Measurements from ENCODE around the gene SSC4D. TPM values are rescaled to one million over a fixed set of nuclear protein-coding genes. Genes with fewer than 3 reads are reported as not detected.
"Not testable (repeated sequence)": the region's sequence is repeated elsewhere in the genome, so short reads cannot be mapped to it uniquely, and the experiment has no call there.

SSC4D gene
- total RNA-seq, 1 donor from 2014 or later: 0.79 TPM

DNA sequence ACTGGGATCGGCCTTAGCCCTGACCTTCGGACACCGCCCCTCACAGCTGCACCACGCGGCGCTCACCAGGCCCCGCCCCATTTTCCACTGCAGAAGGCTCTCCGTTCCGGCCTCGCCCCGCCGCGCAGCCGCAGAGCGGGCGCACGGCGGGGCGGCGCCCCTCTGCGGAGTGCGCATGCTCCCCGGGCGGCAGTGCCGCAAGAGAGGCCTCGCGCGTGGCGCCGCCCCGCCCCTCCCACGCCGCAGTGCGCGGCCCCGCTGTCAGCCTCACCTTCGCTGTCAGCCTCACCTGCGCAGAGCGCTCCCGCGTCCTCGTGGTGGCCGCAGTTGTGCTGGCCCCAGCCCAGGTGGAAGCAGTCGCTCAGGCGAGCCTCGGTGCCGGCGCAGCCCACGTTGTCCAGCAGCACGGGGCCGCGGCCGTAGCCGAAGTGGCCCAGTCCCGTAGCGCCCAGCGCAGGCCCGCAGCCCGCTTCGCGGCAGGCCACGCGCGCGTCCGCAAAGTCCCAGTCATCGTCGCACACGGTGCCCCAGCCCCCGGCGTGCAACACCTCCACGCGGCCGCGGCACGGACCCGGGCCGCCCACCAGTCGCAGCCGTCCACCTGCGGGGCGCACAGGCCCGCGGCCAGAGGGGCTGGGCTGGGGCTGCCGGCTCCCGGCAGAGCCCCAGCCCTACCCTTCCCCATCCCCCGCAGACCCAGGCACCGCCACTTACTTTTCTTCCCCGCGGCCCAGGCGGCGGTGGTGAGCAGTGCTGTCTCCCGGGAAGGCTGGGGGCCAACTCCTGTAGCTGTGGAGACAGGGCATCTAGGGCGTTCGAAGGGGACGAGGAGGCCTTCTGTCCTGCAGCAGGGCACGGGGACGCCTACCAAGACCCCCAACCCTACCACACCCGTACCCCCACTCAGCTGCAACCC lies 16.1 kb downstream of the SSC4D start:
- no peaks in the 10 kb centered on the region for H3K36me3 ChIP-seq (ENCODE audit: control insufficient read depth, insufficient read depth, low read length)
- H3K4me3 ChIP-seq (ENCODE audit: low read depth, low read length): peak overlapping the region; percentile 69
- DNase-seq (ENCODE audit: low read depth): peak; percentile 70
- H3K27me3 ChIP-seq (ENCODE audit: control insufficient read depth, insufficient read depth, low read length): no peaks in the 10 kb centered on the region
- no peak for FAIRE-seq
- TF ChIP-seq, protein P1, sequence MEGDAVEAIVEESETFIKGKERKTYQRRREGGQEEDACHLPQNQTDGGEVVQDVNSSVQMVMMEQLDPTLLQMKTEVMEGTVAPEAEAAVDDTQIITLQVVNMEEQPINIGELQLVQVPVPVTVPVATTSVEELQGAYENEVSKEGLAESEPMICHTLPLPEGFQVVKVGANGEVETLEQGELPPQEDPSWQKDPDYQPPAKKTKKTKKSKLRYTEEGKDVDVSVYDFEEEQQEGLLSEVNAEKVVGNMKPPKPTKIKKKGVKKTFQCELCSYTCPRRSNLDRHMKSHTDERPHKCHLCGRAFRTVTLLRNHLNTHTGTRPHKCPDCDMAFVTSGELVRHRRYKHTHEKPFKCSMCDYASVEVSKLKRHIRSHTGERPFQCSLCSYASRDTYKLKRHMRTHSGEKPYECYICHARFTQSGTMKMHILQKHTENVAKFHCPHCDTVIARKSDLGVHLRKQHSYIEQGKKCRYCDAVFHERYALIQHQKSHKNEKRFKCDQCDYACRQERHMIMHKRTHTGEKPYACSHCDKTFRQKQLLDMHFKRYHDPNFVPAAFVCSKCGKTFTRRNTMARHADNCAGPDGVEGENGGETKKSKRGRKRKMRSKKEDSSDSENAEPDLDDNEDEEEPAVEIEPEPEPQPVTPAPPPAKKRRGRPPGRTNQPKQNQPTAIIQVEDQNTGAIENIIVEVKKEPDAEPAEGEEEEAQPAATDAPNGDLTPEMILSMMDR (IDR thresholded peaks at IDR 0.05; ENCODE audit: insufficient read depth, low read length, severe bottlenecking): no peak

DNA sequence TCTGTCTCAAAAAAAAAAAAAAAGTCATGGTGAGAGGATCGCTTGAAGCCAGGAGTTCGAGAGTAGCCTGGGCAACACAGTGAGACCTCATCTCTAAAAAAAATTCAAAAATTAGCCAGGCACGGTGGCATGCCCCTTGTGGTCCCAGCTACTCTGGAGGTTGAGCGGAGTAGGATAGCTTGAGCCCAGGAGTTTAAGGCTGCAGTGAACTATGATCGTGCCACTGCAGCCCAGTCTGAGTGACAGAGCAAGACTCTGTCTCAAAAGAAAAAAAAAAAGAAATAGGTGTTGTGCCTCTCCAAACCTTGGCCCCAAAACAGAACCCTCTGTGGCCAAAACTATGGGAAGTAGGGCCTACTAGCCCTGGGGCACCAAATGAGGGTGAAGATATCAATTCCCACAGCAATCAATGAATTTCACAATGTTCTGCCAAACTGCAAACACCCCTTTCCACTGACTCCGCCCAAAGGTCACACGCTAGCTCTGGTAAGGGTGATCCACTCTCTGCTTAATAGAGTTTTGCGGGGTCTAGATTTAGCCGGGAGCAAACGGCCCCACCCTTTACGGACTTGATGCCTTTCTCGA lies 16.9 kb downstream of the SSC4D start:
- FAIRE-seq (no peak), DNase-seq (ENCODE audit: low read depth) (no peak)
- Histone ChIP-seq H3K4me3 (ENCODE audit: low read depth, low read length) (peak overlapping the region; percentile 69), H3K27me3 (ENCODE audit: control insufficient read depth, insufficient read depth, low read length) (no peaks in the 10 kb centered on the region), H3K36me3 (ENCODE audit: control insufficient read depth, insufficient read depth, low read length) (no peaks in the 10 kb centered on the region)
- TF ChIP-seq, protein P1 (IDR thresholded peaks at IDR 0.05; ENCODE audit: insufficient read depth, low read length, severe bottlenecking): no peak

GRCh38 chr7:76390092-76390491 lies 19.4 kb downstream of the SSC4D start:
- FAIRE-seq: no peak
- no peaks in the 10 kb centered on the region for H3K36me3 ChIP-seq (ENCODE audit: control insufficient read depth, insufficient read depth, low read length)

DNA sequence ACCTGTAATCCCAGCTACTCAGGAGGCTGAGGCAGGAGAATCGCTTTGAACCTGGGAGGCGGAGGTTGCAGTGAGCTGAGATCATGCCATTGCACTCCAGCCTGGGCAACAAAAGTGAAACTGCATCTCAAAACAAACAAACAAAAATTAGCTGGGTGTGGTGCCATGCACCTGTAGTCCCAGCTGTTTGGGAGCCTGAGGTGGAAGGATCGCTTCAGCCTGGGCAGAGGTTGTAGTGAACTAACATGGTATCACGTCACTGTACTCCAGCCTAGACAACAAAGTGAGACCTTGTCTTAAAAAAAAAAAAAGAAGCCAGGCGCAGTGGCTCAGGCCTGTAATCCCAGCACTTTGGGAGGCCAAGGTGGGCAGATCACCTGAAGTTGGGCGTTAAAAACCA lies 21.7 kb downstream of the SSC4D start:
- not testable (repeated sequence) for FAIRE-seq; H3K27me3 ChIP-seq (ENCODE audit: control insufficient read depth, insufficient read depth, low read length); DNase-seq (ENCODE audit: low read depth); H3K4me3 ChIP-seq (ENCODE audit: low read depth, low read length); H3K36me3 ChIP-seq (ENCODE audit: control insufficient read depth, insufficient read depth, low read length)

More at GRCh38 chr7:76390092-76390491, 19.4 kb downstream of the SSC4D start:
- Histone ChIP-seq H3K4me3 (ENCODE audit: low read depth, low read length) (no peak overlapping the region), H3K27me3 (ENCODE audit: control insufficient read depth, insufficient read depth, low read length) (no peaks in the 10 kb centered on the region)
- TF ChIP-seq, protein P1 (IDR thresholded peaks at IDR 0.05; ENCODE audit: insufficient read depth, low read length, severe bottlenecking): no peak
- no peak for DNase-seq (ENCODE audit: low read depth)

DNA sequence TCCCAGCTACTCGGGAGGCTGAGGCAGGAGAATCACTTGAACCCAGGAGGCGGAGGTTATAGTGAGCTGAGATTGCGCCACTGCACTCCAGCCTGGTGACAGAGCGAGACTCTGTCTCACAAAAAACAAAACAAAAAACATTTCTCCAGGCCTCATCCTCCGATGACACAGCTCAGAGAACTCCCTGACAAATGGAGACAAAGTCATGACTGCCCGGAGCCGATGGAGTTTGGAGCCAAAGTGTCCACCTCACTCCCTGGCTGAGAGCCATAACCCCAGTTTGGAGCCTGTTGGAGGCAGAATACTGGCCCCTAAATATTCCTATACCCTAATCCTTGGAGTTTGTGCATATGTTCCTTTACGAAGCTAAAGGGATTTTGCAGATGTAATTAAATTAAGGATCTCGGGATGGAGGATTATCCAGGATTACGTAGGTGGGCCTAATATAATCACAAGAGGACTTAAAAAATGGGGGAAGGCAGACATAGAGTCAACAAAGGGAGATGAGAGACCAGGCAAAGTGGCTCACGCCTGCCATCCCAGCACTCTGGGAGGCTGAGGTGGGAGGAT lies 22.7 kb downstream of the SSC4D start:
- TF ChIP-seq, protein P1 (IDR thresholded peaks at IDR 0.05; ENCODE audit: insufficient read depth, low read length, severe bottlenecking): no peak
- FAIRE-seq: no peak
- no peaks in the 10 kb centered on the region for H3K36me3 ChIP-seq (ENCODE audit: control insufficient read depth, insufficient read depth, low read length)
- H3K27me3 ChIP-seq (ENCODE audit: control insufficient read depth, insufficient read depth, low read length): no peaks in the 10 kb centered on the region
- no peak for DNase-seq (ENCODE audit: low read depth)
- H3K4me3 ChIP-seq (ENCODE audit: low read depth, low read length): no peak overlapping the region
